HL-60 (cell line): Measurements from ENCODE around the gene LRRC15.

Source experiments
- SPI1 ChIP-seq: IDR thresholded peaks from 2 replicates; pipeline ENCODE4 v1.6.1; 2012; ENCODE audit warnings: low read depth, mild to moderate bottlenecking, borderline replicate concordance
- TF ChIP-seq, protein P1 (sequence below): IDR thresholded peaks from one replicate; pipeline ENCODE4 v1.5.1; 2011; ENCODE audit warnings: low read length, control low read depth, inconsistent platforms; ENCODE audit not compliant: insufficient read depth

- TF ChIP-seq, protein P1, sequence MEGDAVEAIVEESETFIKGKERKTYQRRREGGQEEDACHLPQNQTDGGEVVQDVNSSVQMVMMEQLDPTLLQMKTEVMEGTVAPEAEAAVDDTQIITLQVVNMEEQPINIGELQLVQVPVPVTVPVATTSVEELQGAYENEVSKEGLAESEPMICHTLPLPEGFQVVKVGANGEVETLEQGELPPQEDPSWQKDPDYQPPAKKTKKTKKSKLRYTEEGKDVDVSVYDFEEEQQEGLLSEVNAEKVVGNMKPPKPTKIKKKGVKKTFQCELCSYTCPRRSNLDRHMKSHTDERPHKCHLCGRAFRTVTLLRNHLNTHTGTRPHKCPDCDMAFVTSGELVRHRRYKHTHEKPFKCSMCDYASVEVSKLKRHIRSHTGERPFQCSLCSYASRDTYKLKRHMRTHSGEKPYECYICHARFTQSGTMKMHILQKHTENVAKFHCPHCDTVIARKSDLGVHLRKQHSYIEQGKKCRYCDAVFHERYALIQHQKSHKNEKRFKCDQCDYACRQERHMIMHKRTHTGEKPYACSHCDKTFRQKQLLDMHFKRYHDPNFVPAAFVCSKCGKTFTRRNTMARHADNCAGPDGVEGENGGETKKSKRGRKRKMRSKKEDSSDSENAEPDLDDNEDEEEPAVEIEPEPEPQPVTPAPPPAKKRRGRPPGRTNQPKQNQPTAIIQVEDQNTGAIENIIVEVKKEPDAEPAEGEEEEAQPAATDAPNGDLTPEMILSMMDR, result no peak
- no peak for TF ChIP-seq SPI1
Measured at GRCh38 chr3:194399166-194399565, 29.6 kb upstream of the LRRC15 start, which contains the start of gene GP5.
